Measurements from ENCODE around the gene ADAMTS17. TPM values are rescaled to one million over a fixed set of nuclear protein-coding genes. Genes with fewer than 3 reads are reported as not detected.

The ADAMTS17 gene
- total RNA-seq, 1 donor from 2014 or later = 0.99 TPM

- Histone ChIP-seq H3K27ac (replicated peaks) (no peak overlapping the region), H3K36me3 (no peaks in the 10 kb centered on the region), H3K9me3 (replicated peaks) (no peaks in the 10 kb centered on the region), H3K4me3 (no peak overlapping the region), H3K4me1 (peaks cover 5% of the 10 kb centered on the region), H3K27me3 (ENCODE audit: low read depth) (peaks cover 43% of the 10 kb centered on the region)
- TF ChIP-seq CTCF (IDR thresholded peaks at IDR 0.05; ENCODE audit: borderline replicate concordance) = no peak
- intact Hi-C loops (cut with micrococcal nuclease) = no loop called here
- DNase-seq = no peak
Observed at GRCh38 chr15:100338247-100338646, 3.5 kb downstream of the ADAMTS17 start.

- Histone ChIP-seq H3K9me3 (replicated peaks) (no peaks in the 10 kb centered on the region), H3K4me1 (peaks cover 5% of the 10 kb centered on the region), H3K27me3 (ENCODE audit: low read depth) (peaks cover 43% of the 10 kb centered on the region), H3K27ac (replicated peaks) (no peak overlapping the region), H3K4me3 (no peak overlapping the region), H3K36me3 (no peaks in the 10 kb centered on the region)
- DNase-seq = no peak
- TF ChIP-seq CTCF (IDR thresholded peaks at IDR 0.05; ENCODE audit: borderline replicate concordance) = no peak
- intact Hi-C loops (cut with micrococcal nuclease) = no loop called here
Observed at GRCh38 chr15:100337096-100338044, 4.4 kb downstream of the ADAMTS17 start.

DNA sequence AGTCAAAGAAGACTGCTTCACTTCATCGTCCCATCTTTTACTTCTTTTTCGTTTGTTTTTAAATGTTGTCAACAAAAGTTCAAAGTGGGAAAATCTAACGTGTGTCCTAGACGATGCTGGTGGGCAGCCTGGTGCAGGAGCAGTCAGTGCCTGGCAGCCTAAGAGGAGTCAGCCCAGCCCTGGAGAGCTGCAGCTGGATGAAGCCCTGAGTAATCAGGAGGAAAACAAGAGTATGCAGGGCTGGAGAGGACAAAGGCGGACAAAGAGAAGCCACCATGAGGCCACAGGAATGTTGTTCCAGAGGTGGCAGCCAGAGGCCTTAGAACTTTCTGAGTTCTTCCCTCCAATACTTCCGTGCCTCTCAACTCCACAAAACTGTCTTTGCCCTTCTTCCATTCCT is 5.7 kb downstream of the ADAMTS17 start:
- Histone ChIP-seq H3K4me1 (peaks cover 5% of the 10 kb centered on the region), H3K27ac (replicated peaks) (peak overlapping the region; percentile 27), H3K9me3 (replicated peaks) (no peaks in the 10 kb centered on the region), H3K36me3 (no peaks in the 10 kb centered on the region), H3K27me3 (ENCODE audit: low read depth) (peaks cover 46% of the 10 kb centered on the region), H3K4me3 (no peak overlapping the region)
- intact Hi-C loops (cut with micrococcal nuclease) = no loop called here
- no peak for DNase-seq
- TF ChIP-seq CTCF (IDR thresholded peaks at IDR 0.05; ENCODE audit: borderline replicate concordance) = no peak

DNA sequence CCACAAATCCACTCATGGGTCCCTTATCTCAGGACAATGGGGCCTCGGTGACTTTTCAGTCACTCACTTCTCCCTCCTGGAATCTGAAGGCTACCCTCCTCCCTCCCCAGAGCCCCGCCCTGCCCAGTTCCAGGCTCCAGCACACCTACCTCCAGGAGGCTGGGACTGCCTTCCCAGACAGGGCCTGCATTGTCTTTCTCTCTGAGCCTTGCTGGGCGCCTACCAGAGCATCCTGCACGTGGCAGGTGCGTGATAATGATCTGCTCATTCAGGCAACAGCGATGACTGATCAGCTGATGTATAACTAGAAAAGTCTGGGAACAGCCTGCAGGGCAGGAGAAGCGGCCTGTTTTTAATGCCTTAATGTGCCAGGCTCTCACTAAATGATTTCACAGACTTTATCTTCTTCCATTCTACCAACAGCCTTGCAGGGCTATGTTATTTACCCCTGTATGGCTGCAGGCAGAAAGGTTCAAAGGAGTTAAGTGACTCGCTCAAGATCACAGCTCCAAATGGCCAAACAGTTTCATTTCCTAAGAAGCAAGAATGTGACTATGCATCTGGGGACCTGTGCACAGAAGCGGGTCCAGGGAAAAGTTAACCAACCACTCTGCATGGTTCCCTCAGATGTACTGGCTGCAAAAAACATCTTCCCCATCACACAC is 6.3 kb downstream of the ADAMTS17 start:
- Histone ChIP-seq H3K27me3 (ENCODE audit: low read depth) (peaks cover 40% of the 10 kb centered on the region), H3K36me3 (no peaks in the 10 kb centered on the region), H3K4me3 (no peak overlapping the region), H3K4me1 (no peaks in the 10 kb centered on the region), H3K9me3 (replicated peaks) (no peaks in the 10 kb centered on the region), H3K27ac (replicated peaks) (no peak overlapping the region)
- intact Hi-C loops (cut with micrococcal nuclease) = no loop called here
- TF ChIP-seq CTCF (IDR thresholded peaks at IDR 0.05; ENCODE audit: borderline replicate concordance) = no peak
- no peak for DNase-seq

- peaks cover 35% of the 10 kb centered on the region for H3K27me3 ChIP-seq (ENCODE audit: low read depth)
- DNase-seq = no peak
- intact Hi-C loops (cut with micrococcal nuclease) = no loop called here
- no peak overlapping the region for H3K27ac ChIP-seq (replicated peaks)
- no peak overlapping the region for H3K4me3 ChIP-seq
- H3K36me3 ChIP-seq = no peaks in the 10 kb centered on the region
- H3K9me3 ChIP-seq (replicated peaks) = no peaks in the 10 kb centered on the region
- TF ChIP-seq CTCF (IDR thresholded peaks at IDR 0.05; ENCODE audit: borderline replicate concordance) = no peak
- H3K4me1 ChIP-seq = no peaks in the 10 kb centered on the region
Observed at GRCh38 chr15:100334905-100335304, 6.9 kb downstream of the ADAMTS17 start.
